Liver (tissue), 9 donors: ENCODE results near the gene TCF7L1. TPM values are rescaled to one million over a fixed set of nuclear protein-coding genes. Genes with fewer than 3 reads are reported as not detected.

ENCODE experiments used
- DNase-seq: peaks from one replicate; pipeline ENCODE4 v3.0.0-alpha.2; 2017; ENCODE audit warnings: low spot score
- H3K27ac ChIP-seq, 2 donors: one replicate each; pipeline ENCODE4 v1.7.0; 2013; ENCODE audit warnings: inconsistent platforms in 2 of 2, low read length in 2 of 2, control low read depth in 1 of 2, low read depth in 1 of 2, mild to moderate bottlenecking in 1 of 2
- H3K27me3 ChIP-seq, 4 donors: one replicate each; pipeline versions ENCODE4 v1.6.1 to v1.7.0; 2013; ENCODE audit warnings: low read length in 3 of 4, inconsistent platforms in 1 of 4, mild to moderate bottlenecking in 1 of 4, moderate library complexity in 1 of 4; ENCODE audit not compliant: control insufficient read depth in 4 of 4, insufficient read depth in 4 of 4
- H3K36me3 ChIP-seq, 4 donors: one replicate each; pipeline versions ENCODE4 v1.6.1 to v1.7.0; 2013; ENCODE audit warnings: low read length in 3 of 4, mild to moderate bottlenecking in 3 of 4, low read depth in 1 of 4, moderate library complexity in 1 of 4; ENCODE audit not compliant: control insufficient read depth in 4 of 4, insufficient read depth in 3 of 4
- H3K4me1 ChIP-seq, 4 donors: one replicate each; pipeline versions ENCODE4 v1.6.1 to v1.7.0; 2013; ENCODE audit warnings: low read length in 3 of 4, mild to moderate bottlenecking in 3 of 4, moderate library complexity in 1 of 4; ENCODE audit not compliant: control insufficient read depth in 4 of 4, insufficient read depth in 4 of 4
- H3K4me3 ChIP-seq, 3 donors: one replicate each; pipeline versions ENCODE4 v1.6.1 to v1.7.0; 2013; ENCODE audit warnings: low read length in 3 of 3, control low read depth in 1 of 3, low read depth in 1 of 3, mild to moderate bottlenecking in 1 of 3
- H3K9ac ChIP-seq, 2 donors: one replicate each; pipeline ENCODE4 v1.7.0; 2013; ENCODE audit warnings: low read length in 2 of 2, mild to moderate bottlenecking in 2 of 2, moderate library complexity in 2 of 2, control low read depth in 1 of 2, low read depth in 1 of 2
- H3K9me3 ChIP-seq, 4 donors: one replicate each; pipeline versions ENCODE4 v1.6.1 to v1.7.0; 2013; ENCODE audit warnings: low read length in 3 of 4; ENCODE audit not compliant: control insufficient read depth in 4 of 4
- ATF3 ChIP-seq: IDR thresholded peaks from 2 replicates; pipeline ENCODE4 v1.6.1; 2016; ENCODE audit warnings: antibody characterized with exemption
- EGR1 ChIP-seq, 2 donors: IDR thresholded peaks; 2 replicates each; pipeline ENCODE4 v1.6.1; 2016 to 2018; ENCODE audit warnings: antibody characterized with exemption in 2 of 2, low read depth in 2 of 2
- FOXA1 ChIP-seq: IDR thresholded peaks from 2 replicates; pipeline ENCODE4 v1.6.1; 2016; ENCODE audit warnings: antibody characterized with exemption
- FOXA2 ChIP-seq: IDR thresholded peaks from 2 replicates; pipeline ENCODE4 v1.6.1; 2016; ENCODE audit warnings: antibody characterized with exemption
- GABPA ChIP-seq, 2 donors: IDR thresholded peaks in 1 of 2; conservative IDR thresholded peaks in 1 of 2; 2 replicates each; pipeline ENCODE4 v1.6.1; 2016; ENCODE audit warnings: antibody characterized with exemption in 2 of 2, mild to moderate bottlenecking in 1 of 2, moderate library complexity in 1 of 2
- HNF4A ChIP-seq, 2 donors: conservative IDR thresholded peaks; 2 replicates each; pipeline ENCODE4 v1.6.1; 2016; ENCODE audit warnings: antibody characterized with exemption in 2 of 2, mild to moderate bottlenecking in 2 of 2
- HNF4G ChIP-seq: IDR thresholded peaks from 2 replicates; pipeline ENCODE4 v1.6.1; 2016; ENCODE audit warnings: antibody characterized with exemption
- JUND ChIP-seq, 2 donors: IDR thresholded peaks; 2 replicates each; pipeline ENCODE4 v1.6.1; 2016; ENCODE audit warnings: antibody characterized with exemption in 2 of 2
- NR2F2 ChIP-seq: IDR thresholded peaks from 2 replicates; pipeline ENCODE4 v1.6.1; 2016; ENCODE audit warnings: antibody characterized with exemption
- RAD21 ChIP-seq, 2 donors: IDR thresholded peaks; 2 replicates each; pipeline ENCODE4 v1.6.1; 2016; ENCODE audit warnings: antibody characterized with exemption in 2 of 2, mild to moderate bottlenecking in 2 of 2
- REST ChIP-seq: IDR thresholded peaks from 2 replicates; pipeline ENCODE4 v1.6.1; 2016; ENCODE audit warnings: antibody characterized with exemption, mild to moderate bottlenecking
- RXRA ChIP-seq, 2 donors: IDR thresholded peaks; 2 replicates each; pipeline ENCODE4 v1.6.1; 2017 to 2018; ENCODE audit warnings: antibody characterized with exemption in 2 of 2, mild to moderate bottlenecking in 1 of 2
- SP1 ChIP-seq: IDR thresholded peaks from 2 replicates; pipeline ENCODE4 v1.6.1; 2018; ENCODE audit warnings: antibody characterized with exemption, mild to moderate bottlenecking
- TAF1 ChIP-seq: conservative IDR thresholded peaks from 2 replicates; pipeline ENCODE4 v1.6.1; 2016; ENCODE audit warnings: antibody characterized with exemption, mild to moderate bottlenecking
- YY1 ChIP-seq: IDR thresholded peaks from 2 replicates; pipeline ENCODE4 v1.6.1; 2016; ENCODE audit warnings: antibody characterized with exemption, mild to moderate bottlenecking
- WGBS: extraction: QIAGEN DNeasy Blood & Tissue Kit; methylation state at CpG from one replicate; pipeline ENCODE4 v1.1.7; 2013; 5-methylcytosine and 5-hydroxymethylcytosine counted together
- polyA plus RNA-seq, 2 donors: library from polyadenylated mRNA; stranded (reverse) in 1 of 2; unstranded in 1 of 2; fragments of 200-250 nt in 1 of 2; fragments of >200 nt in 1 of 2; fragmentation: Nextera tagmentation in 1 of 2; extraction: Ambion mirVana in 1 of 2; gene quantifications; one replicate each; pipeline versions ENCODE4 v1.2.1 to v1.2.3, GENCODE V29; 2013 to 2015
- total RNA-seq, 2 donors: library from RNA; depleted of rRNA; stranded (reverse); fragments of >200 nt; gene quantifications; one replicate each; pipeline ENCODE4 v1.2.3, GENCODE V29; 2014
- TF ChIP-seq, protein P1 (sequence below): IDR thresholded peaks from 2 replicates; pipeline ENCODE4 v1.6.1; 2016; ENCODE audit warnings: antibody characterized with exemption
- TF ChIP-seq, protein P2 (sequence below): IDR thresholded peaks from 2 replicates; pipeline ENCODE4 v1.6.1; 2016; ENCODE audit warnings: antibody characterized with exemption
- TF ChIP-seq, protein P3 (sequence below): fragments of 150-350 bp; IDR thresholded peaks from 2 replicates; pipeline ENCODE4 v1.5.1; 2017; ENCODE audit warnings: improper control_type of control experiment, low read depth, low read length; ENCODE audit not compliant: missing input control
- donor health status: healthy.
- donor health status: healthy.
- donor health status: healthy.
- donor health status: healthy.
- donor health status: healthy.

TCF7L1 gene
- total and polyA plus RNA-seq, 4 donors, result 1.6 to 6.0 (median 4.8) TPM

DNA sequence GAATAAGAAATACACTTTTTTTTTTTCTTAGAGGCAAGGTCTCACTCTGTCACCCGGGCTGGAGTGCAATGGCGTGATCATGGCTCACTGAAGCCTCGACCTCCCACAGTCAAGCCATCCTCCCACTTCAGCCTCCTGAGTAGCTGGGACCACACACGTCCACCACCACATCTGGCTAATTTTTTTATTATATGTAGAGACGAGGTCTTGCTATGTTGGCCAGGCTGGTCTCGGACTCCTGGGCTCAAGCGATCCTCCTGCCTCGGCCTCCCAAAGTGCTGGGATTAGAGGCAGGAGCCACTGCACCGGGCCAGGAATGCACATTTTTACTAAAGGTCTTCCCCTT lies 192.2 kb downstream of the TCF7L1 start:
- Histone ChIP-seq H3K4me3 (peak overlapping the region; percentile 79 to 98 (median 95)), H3K9me3 (no peaks in the 10 kb centered on the region), H3K36me3 (peaks cover 0 to 22% (median 20%) of the 10 kb centered on the region in 4 donors), H3K4me1 (peaks cover 11 to 53% (median 35%) of the 10 kb centered on the region in 4 donors), H3K27me3 (no peaks in the 10 kb centered on the region), H3K9ac (peak overlapping the region; percentile 81 to 84), H3K27ac (peak overlapping the region; percentile 92 to 99)
- TF ChIP-seq, protein P1, sequence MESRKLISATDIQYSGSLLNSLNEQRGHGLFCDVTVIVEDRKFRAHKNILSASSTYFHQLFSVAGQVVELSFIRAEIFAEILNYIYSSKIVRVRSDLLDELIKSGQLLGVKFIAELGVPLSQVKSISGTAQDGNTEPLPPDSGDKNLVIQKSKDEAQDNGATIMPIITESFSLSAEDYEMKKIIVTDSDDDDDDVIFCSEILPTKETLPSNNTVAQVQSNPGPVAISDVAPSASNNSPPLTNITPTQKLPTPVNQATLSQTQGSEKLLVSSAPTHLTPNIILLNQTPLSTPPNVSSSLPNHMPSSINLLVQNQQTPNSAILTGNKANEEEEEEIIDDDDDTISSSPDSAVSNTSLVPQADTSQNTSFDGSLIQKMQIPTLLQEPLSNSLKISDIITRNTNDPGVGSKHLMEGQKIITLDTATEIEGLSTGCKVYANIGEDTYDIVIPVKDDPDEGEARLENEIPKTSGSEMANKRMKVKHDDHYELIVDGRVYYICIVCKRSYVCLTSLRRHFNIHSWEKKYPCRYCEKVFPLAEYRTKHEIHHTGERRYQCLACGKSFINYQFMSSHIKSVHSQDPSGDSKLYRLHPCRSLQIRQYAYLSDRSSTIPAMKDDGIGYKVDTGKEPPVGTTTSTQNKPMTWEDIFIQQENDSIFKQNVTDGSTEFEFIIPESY, result no peak
- TF ChIP-seq HNF4G (no peak), FOXA1 (no peak), HNF4A (conservative IDR thresholded peaks at IDR 0.05) (no peak), SP1 (no peak), JUND (IDR thresholded peaks at IDR 0.05) (no peak), TAF1 (no peak), EGR1 (IDR thresholded peaks at IDR 0.05; ENCODE audit: low read depth in 2 of 2) (no peak), GABPA (IDR thresholded peaks at IDR 0.05 in 1 of 2, conservative IDR thresholded peaks at IDR 0.05 in 1 of 2) (no peak), RXRA (IDR thresholded peaks at IDR 0.05) (no peak), REST (no peak), RAD21 (IDR thresholded peaks at IDR 0.05) (no peak), ATF3 (no peak), FOXA2 (no peak), NR2F2 (no peak), YY1 (no peak)
- TF ChIP-seq, protein P2, sequence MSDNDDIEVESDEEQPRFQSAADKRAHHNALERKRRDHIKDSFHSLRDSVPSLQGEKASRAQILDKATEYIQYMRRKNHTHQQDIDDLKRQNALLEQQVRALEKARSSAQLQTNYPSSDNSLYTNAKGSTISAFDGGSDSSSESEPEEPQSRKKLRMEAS, result no peak
- TF ChIP-seq, protein P3, sequence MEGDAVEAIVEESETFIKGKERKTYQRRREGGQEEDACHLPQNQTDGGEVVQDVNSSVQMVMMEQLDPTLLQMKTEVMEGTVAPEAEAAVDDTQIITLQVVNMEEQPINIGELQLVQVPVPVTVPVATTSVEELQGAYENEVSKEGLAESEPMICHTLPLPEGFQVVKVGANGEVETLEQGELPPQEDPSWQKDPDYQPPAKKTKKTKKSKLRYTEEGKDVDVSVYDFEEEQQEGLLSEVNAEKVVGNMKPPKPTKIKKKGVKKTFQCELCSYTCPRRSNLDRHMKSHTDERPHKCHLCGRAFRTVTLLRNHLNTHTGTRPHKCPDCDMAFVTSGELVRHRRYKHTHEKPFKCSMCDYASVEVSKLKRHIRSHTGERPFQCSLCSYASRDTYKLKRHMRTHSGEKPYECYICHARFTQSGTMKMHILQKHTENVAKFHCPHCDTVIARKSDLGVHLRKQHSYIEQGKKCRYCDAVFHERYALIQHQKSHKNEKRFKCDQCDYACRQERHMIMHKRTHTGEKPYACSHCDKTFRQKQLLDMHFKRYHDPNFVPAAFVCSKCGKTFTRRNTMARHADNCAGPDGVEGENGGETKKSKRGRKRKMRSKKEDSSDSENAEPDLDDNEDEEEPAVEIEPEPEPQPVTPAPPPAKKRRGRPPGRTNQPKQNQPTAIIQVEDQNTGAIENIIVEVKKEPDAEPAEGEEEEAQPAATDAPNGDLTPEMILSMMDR, result no peak
- WGBS, result 26% methylated on average over 9 of the region's 9 CpGs
- DNase-seq, result no peak
